ENCODE measurements around the gene CDC27.
"Not testable (repeated sequence)": the region's sequence is repeated elsewhere in the genome, so short reads cannot be mapped to it uniquely, and the experiment has no call there.

The CDC27 gene

GRCh38 chr17:47199627-47200324 lies 10.7 kb upstream of the CDC27 start:
- no peak for DNase-seq (ENCODE audit: extremely low spot score, insufficient read length, low read depth)
- FAIRE-seq, result peak; percentile 89

DNA sequence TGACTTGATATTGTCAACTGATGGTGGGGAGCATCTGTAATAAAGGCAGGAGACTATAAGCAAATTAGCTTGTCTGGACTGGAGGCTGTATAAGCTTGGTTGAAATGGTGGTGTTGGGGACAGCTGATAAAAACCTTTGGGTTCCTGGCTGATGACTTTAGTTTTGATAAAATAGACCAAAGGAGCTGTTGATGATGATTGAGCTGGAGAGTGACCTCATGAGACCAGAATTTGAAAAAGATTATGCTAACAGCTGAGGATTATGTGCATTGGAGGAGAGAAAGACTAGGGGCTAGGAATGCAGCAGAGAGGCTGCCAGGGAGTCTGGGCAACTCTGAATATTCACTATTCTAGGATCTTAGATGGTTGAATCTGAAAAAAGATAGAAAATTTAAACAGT lies 8.7 kb upstream of the CDC27 start:
- FAIRE-seq (no peak), DNase-seq (ENCODE audit: extremely low spot score, insufficient read length, low read depth) (no peak)

DNA sequence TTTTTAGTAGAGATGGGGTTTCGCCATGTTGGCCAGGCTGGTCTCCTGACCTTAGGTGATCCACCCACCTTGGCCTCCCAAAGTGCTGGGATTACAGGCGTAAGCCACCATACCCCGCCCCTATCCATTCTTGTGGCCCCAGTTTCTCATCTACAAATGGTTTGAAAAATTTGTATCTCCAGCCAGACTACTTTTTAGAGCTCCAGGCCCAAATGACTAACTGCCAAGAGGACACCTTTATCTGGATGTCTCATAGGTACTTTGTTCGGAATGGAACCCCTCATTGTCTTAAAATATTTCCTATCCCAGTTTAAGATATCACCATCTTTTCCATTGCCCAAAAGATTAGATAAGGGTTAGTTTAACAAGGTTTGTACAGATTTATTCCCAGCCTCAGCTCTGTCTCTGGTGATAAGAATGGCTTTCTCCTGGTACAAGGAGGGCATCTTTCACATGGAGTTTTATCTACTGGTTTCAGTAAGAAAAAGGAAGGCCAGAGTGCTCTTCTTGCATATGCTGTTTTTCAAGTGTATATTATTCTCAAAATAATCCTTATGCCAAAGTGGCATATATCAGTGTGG lies 4.9 kb upstream of the CDC27 start:
- FAIRE-seq, result no peak
- DNase-seq (ENCODE audit: extremely low spot score, insufficient read length, low read depth), result no peak

DNA sequence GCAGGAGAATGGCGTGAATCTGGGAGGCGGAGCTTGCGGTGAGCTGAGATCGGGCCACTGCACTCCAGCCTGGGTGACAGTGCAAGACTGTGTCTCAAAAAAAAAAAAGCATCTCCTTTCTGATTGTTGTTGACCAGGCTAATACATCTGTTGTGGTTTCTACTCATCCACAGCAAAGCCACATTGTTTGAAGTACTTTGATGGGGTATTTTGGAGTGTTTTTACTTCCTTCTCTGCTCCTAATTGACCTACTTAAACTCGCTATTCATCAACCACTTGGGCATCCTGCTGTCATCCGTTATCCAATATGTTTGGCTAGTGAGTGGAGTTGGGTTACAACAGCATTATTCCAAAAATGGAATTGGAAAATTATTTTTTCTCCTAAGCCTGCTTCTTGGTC lies 3.5 kb upstream of the CDC27 start:
- no peak for DNase-seq (ENCODE audit: extremely low spot score, insufficient read length, low read depth)
- FAIRE-seq, result no peak

DNA sequence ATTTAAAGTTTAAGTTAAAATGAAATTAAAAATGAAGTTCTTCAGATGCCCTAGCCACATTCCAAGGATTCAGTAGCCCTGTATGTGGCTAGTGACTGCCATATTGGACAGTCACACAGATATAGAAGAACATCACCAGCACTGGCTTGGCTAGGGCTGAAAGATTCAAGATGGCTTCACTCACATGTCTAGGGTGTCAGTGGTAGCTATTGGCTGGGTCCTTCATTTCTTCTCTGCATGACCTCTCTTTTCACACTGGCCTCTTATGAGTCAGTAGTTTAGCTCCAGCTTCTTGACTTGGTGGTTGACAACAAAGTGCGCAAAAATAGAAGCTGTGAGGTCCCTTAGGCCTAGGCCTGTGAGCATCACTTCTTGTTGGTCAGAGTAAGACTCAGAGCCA lies 1.7 kb upstream of the CDC27 start:
- DNase-seq (ENCODE audit: extremely low spot score, insufficient read length, low read depth) (no peak), FAIRE-seq (no peak)

GRCh38 chr17:47190243-47190642 lies 1.1 kb upstream of the CDC27 start:
- FAIRE-seq, result no peak
- no peak for DNase-seq (ENCODE audit: extremely low spot score, insufficient read length, low read depth)

DNA sequence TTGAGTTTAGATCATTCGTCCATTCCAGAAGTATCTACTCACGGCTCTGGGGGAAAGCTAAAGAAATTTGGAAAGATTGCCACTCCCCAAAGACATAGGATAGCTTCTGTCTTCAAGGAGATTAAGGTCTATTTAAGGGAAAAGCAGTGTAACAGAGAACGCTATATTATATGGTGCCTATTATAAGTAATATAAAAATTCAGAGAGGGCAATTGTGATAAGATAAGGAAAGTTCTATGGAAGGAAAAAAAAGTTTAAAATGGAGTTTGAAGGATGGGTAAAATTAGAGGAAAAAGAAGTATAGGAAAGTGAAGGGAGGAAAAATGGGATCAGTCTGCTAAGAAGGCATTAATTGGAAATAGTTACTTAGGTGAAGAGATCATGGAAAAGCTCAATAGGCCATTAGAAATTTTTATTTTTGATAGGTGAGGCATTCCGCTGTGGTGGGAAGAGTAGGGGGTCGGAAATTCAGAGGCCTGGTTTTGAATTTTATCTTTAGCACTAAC lies 690 bp upstream of the CDC27 start:
- DNase-seq (ENCODE audit: extremely low spot score, insufficient read length, low read depth) (no peak), FAIRE-seq (no peak)

DNA sequence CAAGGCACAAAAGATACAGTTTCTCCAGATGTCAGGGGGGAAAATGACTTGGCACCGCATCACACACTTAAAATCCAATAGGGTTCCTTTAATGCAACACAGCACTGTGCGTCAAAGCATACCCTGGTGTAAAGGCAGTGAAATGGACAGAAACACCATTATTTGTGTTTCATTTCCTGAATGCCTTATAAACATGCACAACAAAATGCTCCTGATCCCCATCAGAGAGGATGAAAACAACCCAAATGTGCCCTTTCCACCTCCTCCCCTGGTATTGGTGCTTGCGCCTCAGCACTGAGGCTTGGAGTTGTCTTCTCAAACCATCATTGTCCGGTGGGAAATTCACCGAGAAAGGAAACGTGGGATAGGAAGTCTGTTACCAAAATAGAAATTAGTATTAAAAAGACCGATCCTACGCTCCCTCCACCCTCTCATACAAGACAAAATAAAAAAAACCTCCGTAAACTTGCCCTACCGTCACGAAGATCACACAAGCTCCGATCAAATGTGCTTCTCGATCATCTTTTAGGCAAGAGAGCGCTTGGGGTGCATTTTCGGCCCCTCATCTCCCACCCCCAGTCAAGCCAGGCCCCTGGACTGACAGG lies 722 bp downstream of the CDC27 start:
- no peak for FAIRE-seq
- no peak for DNase-seq (ENCODE audit: extremely low spot score, insufficient read length, low read depth)

DNA sequence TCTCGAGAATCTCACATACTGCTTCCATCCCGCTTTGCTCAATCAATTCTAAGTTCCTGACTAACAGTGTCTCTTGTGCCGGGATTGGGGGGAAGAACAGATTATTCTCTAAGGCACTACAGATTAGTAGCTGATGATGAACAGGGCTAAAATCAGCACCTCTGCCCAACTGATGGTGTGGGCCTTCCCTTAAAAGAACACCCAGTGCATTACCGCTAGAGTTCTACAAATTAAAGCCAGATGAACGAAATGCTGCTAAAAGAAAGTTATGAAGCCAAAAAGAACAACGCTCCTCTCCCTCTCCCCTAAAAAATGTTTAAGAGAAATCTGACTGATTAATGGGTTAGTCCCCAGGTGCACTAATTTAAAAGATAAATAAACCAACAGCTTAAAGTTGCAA lies 4.4 kb downstream of the CDC27 start:
- no peak for DNase-seq (ENCODE audit: extremely low spot score, insufficient read length, low read depth)
- FAIRE-seq, result no peak

DNA sequence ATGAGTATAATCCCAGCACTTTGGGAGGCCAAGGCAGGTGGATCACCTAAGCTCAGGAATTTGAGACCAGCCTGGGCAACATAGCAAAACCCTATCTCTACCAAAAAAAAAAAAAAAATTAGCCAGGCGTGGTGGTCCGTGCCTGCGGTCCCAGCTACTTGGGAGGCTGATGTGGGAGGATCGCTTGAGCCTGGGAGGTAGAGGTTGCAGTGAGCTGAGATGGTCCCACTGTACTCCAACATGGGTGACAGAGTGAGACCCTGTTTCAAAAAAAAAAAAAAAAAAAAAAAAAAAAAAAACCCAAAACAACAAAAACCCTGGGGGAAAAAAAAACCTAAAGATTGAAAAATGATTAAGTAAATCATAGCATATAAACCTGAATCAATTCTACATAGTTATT lies 8.1 kb downstream of the CDC27 start:
- not testable (repeated sequence) for FAIRE-seq; DNase-seq (ENCODE audit: extremely low spot score, insufficient read length, low read depth)

DNA sequence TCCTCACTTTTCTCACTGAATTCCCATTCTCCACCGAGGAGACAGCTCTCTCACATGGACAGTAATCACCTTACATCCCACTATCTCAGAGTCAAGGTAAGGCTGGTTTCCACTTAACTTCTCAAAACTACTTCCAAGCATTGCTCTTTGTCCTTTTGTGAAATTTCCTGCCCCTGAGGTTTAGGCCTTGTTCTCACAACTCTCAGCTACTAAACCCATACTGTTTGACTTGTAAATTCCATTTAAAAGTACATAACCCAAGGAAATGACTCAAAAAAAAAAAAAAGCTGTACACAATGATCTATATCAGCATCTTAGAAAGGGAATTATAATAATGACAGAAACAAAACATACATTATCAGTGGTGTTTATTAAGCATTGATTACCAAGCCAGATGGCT lies 8.8 kb downstream of the CDC27 start:
- DNase-seq (ENCODE audit: extremely low spot score, insufficient read length, low read depth) (no peak), FAIRE-seq (no peak)

DNA sequence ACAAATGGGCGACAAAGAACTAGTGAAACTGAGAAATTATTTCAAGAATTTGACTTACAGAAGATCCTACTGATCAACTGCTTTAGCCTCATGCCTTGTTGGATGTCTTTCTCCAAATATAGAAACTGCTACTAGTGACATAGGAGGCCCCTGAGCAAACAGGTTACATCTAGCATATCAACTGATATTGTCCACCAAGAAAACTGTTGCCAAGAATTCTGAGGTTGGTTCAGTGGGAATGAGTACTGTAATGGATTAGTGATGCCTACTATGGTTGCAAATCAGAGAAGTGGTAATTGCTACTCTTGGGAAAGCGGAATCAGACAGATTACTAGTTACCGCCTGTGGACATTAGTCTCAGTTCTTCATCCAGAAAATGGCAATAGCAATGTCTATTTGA lies 10.0 kb downstream of the CDC27 start:
- DNase-seq (ENCODE audit: extremely low spot score, insufficient read length, low read depth) (no peak), FAIRE-seq (no peak)

DNA sequence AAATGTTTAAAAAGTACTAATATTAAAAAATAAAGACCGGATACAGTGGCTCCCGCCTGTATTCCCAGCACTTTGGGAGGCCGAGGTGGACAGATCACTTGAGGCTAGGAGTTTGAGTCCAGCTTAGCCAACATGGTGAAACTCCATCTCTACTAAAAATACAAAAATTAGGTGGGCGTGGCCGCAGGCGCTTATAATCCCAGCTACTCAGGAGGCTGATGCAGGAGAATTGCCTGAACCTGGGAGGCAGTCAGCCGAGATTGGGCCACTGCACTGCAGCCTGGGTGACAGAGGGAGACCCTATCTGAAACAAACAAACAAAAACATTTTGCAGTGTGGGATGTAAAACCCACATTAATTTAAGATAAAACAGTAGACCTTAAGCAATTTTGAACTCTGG lies 11.8 kb downstream of the CDC27 start:
- DNase-seq (ENCODE audit: extremely low spot score, insufficient read length, low read depth), result no peak
- FAIRE-seq, result no peak

- no peak for DNase-seq (ENCODE audit: extremely low spot score, insufficient read length, low read depth)
- no peak for FAIRE-seq
Observed at GRCh38 chr17:47176389-47176826, 12.7 kb downstream of the CDC27 start.

GRCh38 chr17:47174823-47175222 lies 14.3 kb downstream of the CDC27 start:
- FAIRE-seq; DNase-seq (ENCODE audit: extremely low spot score, insufficient read length, low read depth): not testable (repeated sequence)

GRCh38 chr17:47172696-47173565 lies 16.2 kb downstream of the CDC27 start:
- DNase-seq (ENCODE audit: extremely low spot score, insufficient read length, low read depth) (no peak), FAIRE-seq (no peak)

DNA sequence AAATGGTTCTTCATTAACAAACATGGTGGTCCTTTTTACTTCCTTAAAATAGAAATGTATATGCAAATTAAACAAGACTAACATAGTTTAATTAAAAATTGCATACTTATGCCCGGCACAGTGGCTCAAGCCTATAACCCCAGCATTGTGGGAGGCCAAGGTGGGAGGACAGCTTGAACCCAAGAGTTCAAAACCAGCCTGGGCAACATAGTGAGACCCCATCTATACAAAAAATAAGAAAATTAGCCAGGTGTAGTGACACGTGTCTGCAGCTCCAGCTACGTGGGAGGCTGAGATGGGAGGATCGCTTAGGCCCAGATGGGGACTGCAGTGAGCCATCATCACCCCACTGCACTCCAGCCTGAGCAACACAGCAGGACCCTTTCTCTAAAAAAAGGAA lies 18.4 kb downstream of the CDC27 start:
- DNase-seq (ENCODE audit: extremely low spot score, insufficient read length, low read depth) (no peak), FAIRE-seq (no peak)

GRCh38 chr17:47168896-47169295 lies 20.2 kb downstream of the CDC27 start:
- FAIRE-seq, result not testable (repeated sequence)

GRCh38 chr17:47166854-47167253 lies 22.2 kb downstream of the CDC27 start:
- not testable (repeated sequence) for FAIRE-seq; DNase-seq (ENCODE audit: extremely low spot score, insufficient read length, low read depth)

More at GRCh38 chr17:47168896-47169295, 20.2 kb downstream of the CDC27 start:
- DNase-seq (ENCODE audit: extremely low spot score, insufficient read length, low read depth), result not testable (repeated sequence)

DNA sequence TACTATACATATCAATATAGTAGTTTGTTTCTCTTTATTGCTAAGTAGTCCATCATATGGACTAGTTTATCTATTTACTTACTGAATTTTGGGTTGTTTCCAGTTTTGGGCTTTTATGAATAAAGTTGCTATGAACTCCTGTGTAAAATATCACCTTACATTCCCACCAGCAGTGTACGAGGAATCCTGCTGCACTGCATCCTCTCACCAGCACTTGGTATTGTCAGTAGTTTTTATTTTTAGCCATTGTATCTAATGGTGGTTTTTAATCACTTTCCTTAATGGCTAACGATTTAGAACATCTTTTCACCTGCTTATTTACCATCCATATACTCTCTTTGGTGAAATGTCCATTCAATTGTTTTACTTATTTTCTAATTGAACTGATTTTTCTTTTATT lies 24.0 kb downstream of the CDC27 start:
- DNase-seq (ENCODE audit: extremely low spot score, insufficient read length, low read depth) (no peak), FAIRE-seq (no peak)
